GM12878 (cell line): ENCODE results near the gene PTPRU. TPM values are rescaled to one million over a fixed set of nuclear protein-coding genes. Genes with fewer than 3 reads are reported as not detected.

ENCODE experiments used
- ATAC-seq: fragments of 200-7000 bp; cut with Tn5 transposase; 3 replicates; pipeline ENCODE4 v1.9.1; 2020; ENCODE audit warnings: mild to moderate bottlenecking, moderate library complexity
- BruUV-seq: library from RNA; stranded (reverse); fragments of 400-500 nt; replicated peaks from 2 replicates; lab custom pipeline; 2021; lab: Mats Ljungman, UMichigan
- CTCF ChIA-PET: fragments of 300-600 bp; sonication (Branson Sonifier 250); formaldehyde crosslinking; extraction: SDS; loops from one replicate; lab custom pipeline; 2021; ENCODE audit warnings: inconsistent platforms; lab: Yijun Ruan, JAX
- POLR2A ChIA-PET: fragments of 350-600 bp; formaldehyde crosslinking; extraction: SDS; loops from one replicate; lab custom pipeline; 2021; ENCODE audit warnings: inconsistent platforms; lab: Charles Lee
- RAD21 ChIA-PET: fragments of 300-600 bp; sonication (Branson Sonifier 250); formaldehyde crosslinking; loops from one replicate; lab custom pipeline; 2023; ENCODE audit warnings: antibody characterized with exemption; ENCODE audit not compliant: unreplicated experiment; lab: Charles Lee
- SMC1A ChIA-PET: fragments of 300-600 bp; sonication (Branson Sonifier 250); formaldehyde crosslinking; loops from one replicate; lab custom pipeline; 2023; ENCODE audit not compliant: unreplicated experiment, uncharacterized antibody; lab: Charles Lee
- DNase-seq: peaks from one replicate; pipeline ENCODE4 v3.0.0-alpha.2; 2011; ENCODE audit warnings: low read depth, low spot score
- FAIRE-seq: peaks from 3 replicates; lab custom pipeline; 2011; peaks lifted over from hg19 to GRCh38; lab: Jason Lieb, UNC
- H2AFZ ChIP-seq: 2 replicates; pipeline ENCODE4 v1.6.0; 2011; ENCODE audit warnings: low read depth, low read length, control low read depth; ENCODE audit not compliant: control insufficient read depth
- H3K27ac ChIP-seq: 2 replicates; pipeline ENCODE4 v1.5.1; 2011; ENCODE audit warnings: control low read depth; ENCODE audit not compliant: control insufficient read depth, insufficient read depth
- H3K27me3 ChIP-seq, 2 experiments: replicated peaks in 1 of 2; 2 replicates each; pipeline versions ENCODE4 v1.6.0 to v1.6.1; 2011; ENCODE audit warnings: low read length in 1 of 2; ENCODE audit not compliant: control insufficient read depth in 2 of 2, insufficient read depth in 2 of 2
- H3K36me3 ChIP-seq, 2 experiments: 2 replicates each; pipeline ENCODE4 v1.5.1; 2011; ENCODE audit warnings: low read length in 1 of 2; ENCODE audit not compliant: control insufficient read depth in 2 of 2, insufficient read depth in 2 of 2
- H3K4me1 ChIP-seq: 2 replicates; pipeline ENCODE4 v1.6.1; 2011; ENCODE audit warnings: mild to moderate bottlenecking, low read length, moderate library complexity, mixed read lengths; ENCODE audit not compliant: control insufficient read depth, insufficient read depth
- H3K4me2 ChIP-seq: 2 replicates; pipeline ENCODE4 v1.6.0; 2011; ENCODE audit warnings: control low read depth; ENCODE audit not compliant: control insufficient read depth, insufficient read depth
- H3K4me3 ChIP-seq: fragments of 200-600 bp; sonication (generic); 2 replicates; pipeline ENCODE4 v1.5.1; 2016
- H3K79me2 ChIP-seq: 2 replicates; pipeline ENCODE4 v1.6.0; 2011; ENCODE audit warnings: low read length; ENCODE audit not compliant: control insufficient read depth, insufficient read depth
- H3K9ac ChIP-seq: 2 replicates; pipeline ENCODE4 v1.8.0; 2011; ENCODE audit warnings: low read length, control low read depth, mixed read lengths; ENCODE audit not compliant: control insufficient read depth, insufficient read depth
- H3K9me3 ChIP-seq: replicated peaks from 3 replicates; pipeline ENCODE4 v1.5.1; 2011; ENCODE audit warnings: mild to moderate bottlenecking, low read length; ENCODE audit not compliant: control insufficient read depth, insufficient read depth
- H4K20me1 ChIP-seq: 2 replicates; pipeline ENCODE4 v1.6.0; 2011; ENCODE audit not compliant: control insufficient read depth, insufficient read depth
- CHD2 ChIP-seq: IDR thresholded peaks from 2 replicates; pipeline ENCODE4 v1.6.1; 2011; ENCODE audit warnings: low read depth, low read length, improper control_type of control experiment, borderline replicate concordance
- HDGF ChIP-seq: fragments of 450-650 bp; IDR thresholded peaks from 2 replicates; pipeline ENCODE4 v1.6.1; 2016; ENCODE audit warnings: antibody characterized with exemption
- JUNB ChIP-seq: IDR thresholded peaks from 2 replicates; pipeline ENCODE4 v1.6.1; 2016; ENCODE audit warnings: antibody characterized with exemption, mild to moderate bottlenecking
- PML ChIP-seq: IDR thresholded peaks from 2 replicates; pipeline ENCODE4 v1.6.1; 2012; ENCODE audit warnings: low read length, inconsistent platforms
- STAT3 ChIP-seq: IDR thresholded peaks from 2 replicates; pipeline ENCODE4 v1.6.1; 2011; ENCODE audit warnings: low read depth, low read length, improper control_type of control experiment
- YY1 ChIP-seq: IDR thresholded peaks from 2 replicates; pipeline ENCODE4 v1.6.1; 2011; ENCODE audit warnings: low read depth, mild to moderate bottlenecking, low read length
- ZNF274 ChIP-seq: IDR thresholded peaks from one replicate; pipeline ENCODE4 v1.8.0; 2011; ENCODE audit not compliant: insufficient read length, insufficient read depth
- WGBS: methylation state at CpG from one replicate; pipeline ENCODE4 v1.1.6; 2016; ENCODE audit warnings: low lambda C conversion rate; ENCODE audit not compliant: insufficient replicate concordance, insufficient coverage; ENCODE audit errors: missing lambda C conversion rate; 5-methylcytosine and 5-hydroxymethylcytosine counted together
- in situ Hi-C: fragments of 300-500 bp; cut with MboI; formaldehyde crosslinking; loops from 9 replicates; pipeline ENCODE4 v1.14.3; 2018; ENCODE audit warnings: mixed read lengths
- intact Hi-C: fragments of 100-400 bp; cut with micrococcal nuclease; formaldehyde crosslinking; loops from one replicate; pipeline ENCODE4 v1.14.2; 2022; ENCODE audit not compliant: unreplicated experiment
- polyA plus RNA-seq, 11 experiments: library from polyadenylated mRNA; depleted of rRNA in 4 of 11; unstranded in 6 of 11; stranded (reverse) in 5 of 11; fragments of >200 nt; fragmentation: Nextera tagmentation in 4 of 11; fragmentation: Illumina TruSeq in 1 of 11; extraction: Ambion mirVana in 4 of 11; extraction: Trizol in 1 of 11; gene quantifications; 1 replicate in 1 of 11; 2 replicates in 10 of 11; pipeline versions ENCODE4 v1.2.1 to v1.2.3, GENCODE V29; 2011 to 2016; ENCODE audit warnings: inconsistent platforms in 2 of 11, missing spikeins in 2 of 11, low read depth in 1 of 11
- total RNA-seq, 4 experiments: library from RNA; depleted of rRNA in 3 of 4; stranded (reverse); fragments of >200 nt in 3 of 4; fragmentation: Illumina TruSeq in 1 of 4; extraction: Trizol in 1 of 4; gene quantifications; 2 replicates each; pipeline versions ENCODE4 v1.2.1 to v1.2.3, GENCODE V29; 2013 to 2021
- TF ChIP-seq, protein P1 (sequence below): IDR thresholded peaks from 2 replicates; pipeline ENCODE4 v1.6.1; 2011; ENCODE audit warnings: low read depth, mild to moderate bottlenecking, low read length, moderate library complexity, borderline replicate concordance; ENCODE audit errors: extremely low read depth
- TF ChIP-seq, protein P2 (sequence below): fragments of 450-650 bp; IDR thresholded peaks from 2 replicates; pipeline ENCODE4 v1.6.1; 2018; ENCODE audit warnings: mild to moderate bottlenecking, low read depth, moderate library complexity; ENCODE audit not compliant: partially characterized antibody
- TF ChIP-seq, protein P3 (sequence below): fragments of 450-650 bp; formaldehyde crosslinking; IDR thresholded peaks from 2 replicates; pipeline ENCODE4 v1.5.0; 2022; ENCODE audit warnings: mild to moderate bottlenecking, missing genetic modification characterization
- TF ChIP-seq, protein P4 (sequence below): fragments of 450-650 bp; IDR thresholded peaks from 2 replicates; pipeline ENCODE4 v1.6.1; 2017; ENCODE audit warnings: mild to moderate bottlenecking

The PTPRU gene
- total and polyA plus RNA-seq, 10 of the 15 experiments (the other 5 are each of a cell fraction or from before 2014, with no cell fraction given), result 0.04 to 2.5 (median 0.73) TPM

- Histone ChIP-seq H4K20me1 (no peaks in the 10 kb centered on the region), H3K9me3 (no peaks in the 10 kb centered on the region), H2AFZ (no peak overlapping the region), H3K4me2 (no peak overlapping the region), H3K4me1 (no peaks in the 10 kb centered on the region), H3K27ac (no peak overlapping the region), H3K4me3 (no peak overlapping the region), H3K36me3 (no peaks in the 10 kb centered on the region), H3K27me3 (no peaks in the 10 kb centered on the region), H3K9ac (no peak overlapping the region), H3K79me2 (no peaks in the 10 kb centered on the region)
- WGBS, result 0% methylated on average over 5 of the region's 5 CpGs
- TF ChIP-seq, protein P1, sequence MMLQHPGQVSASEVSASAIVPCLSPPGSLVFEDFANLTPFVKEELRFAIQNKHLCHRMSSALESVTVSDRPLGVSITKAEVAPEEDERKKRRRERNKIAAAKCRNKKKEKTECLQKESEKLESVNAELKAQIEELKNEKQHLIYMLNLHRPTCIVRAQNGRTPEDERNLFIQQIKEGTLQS, result no peak
- no peak for TF ChIP-seq HDGF
- TF ChIP-seq ZNF274, result no peak
- TF ChIP-seq STAT3, result no peak
- TF ChIP-seq, protein P2, sequence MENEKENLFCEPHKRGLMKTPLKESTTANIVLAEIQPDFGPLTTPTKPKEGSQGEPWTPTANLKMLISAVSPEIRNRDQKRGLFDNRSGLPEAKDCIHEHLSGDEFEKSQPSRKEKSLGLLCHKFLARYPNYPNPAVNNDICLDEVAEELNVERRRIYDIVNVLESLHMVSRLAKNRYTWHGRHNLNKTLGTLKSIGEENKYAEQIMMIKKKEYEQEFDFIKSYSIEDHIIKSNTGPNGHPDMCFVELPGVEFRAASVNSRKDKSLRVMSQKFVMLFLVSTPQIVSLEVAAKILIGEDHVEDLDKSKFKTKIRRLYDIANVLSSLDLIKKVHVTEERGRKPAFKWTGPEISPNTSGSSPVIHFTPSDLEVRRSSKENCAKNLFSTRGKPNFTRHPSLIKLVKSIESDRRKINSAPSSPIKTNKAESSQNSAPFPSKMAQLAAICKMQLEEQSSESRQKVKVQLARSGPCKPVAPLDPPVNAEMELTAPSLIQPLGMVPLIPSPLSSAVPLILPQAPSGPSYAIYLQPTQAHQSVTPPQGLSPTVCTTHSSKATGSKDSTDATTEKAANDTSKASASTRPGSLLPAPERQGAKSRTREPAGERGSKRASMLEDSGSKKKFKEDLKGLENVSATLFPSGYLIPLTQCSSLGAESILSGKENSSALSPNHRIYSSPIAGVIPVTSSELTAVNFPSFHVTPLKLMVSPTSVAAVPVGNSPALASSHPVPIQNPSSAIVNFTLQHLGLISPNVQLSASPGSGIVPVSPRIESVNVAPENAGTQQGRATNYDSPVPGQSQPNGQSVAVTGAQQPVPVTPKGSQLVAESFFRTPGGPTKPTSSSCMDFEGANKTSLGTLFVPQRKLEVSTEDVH, result no peak
- TF ChIP-seq PML, result no peak
- TF ChIP-seq YY1, result no peak
- TF ChIP-seq, protein P3, sequence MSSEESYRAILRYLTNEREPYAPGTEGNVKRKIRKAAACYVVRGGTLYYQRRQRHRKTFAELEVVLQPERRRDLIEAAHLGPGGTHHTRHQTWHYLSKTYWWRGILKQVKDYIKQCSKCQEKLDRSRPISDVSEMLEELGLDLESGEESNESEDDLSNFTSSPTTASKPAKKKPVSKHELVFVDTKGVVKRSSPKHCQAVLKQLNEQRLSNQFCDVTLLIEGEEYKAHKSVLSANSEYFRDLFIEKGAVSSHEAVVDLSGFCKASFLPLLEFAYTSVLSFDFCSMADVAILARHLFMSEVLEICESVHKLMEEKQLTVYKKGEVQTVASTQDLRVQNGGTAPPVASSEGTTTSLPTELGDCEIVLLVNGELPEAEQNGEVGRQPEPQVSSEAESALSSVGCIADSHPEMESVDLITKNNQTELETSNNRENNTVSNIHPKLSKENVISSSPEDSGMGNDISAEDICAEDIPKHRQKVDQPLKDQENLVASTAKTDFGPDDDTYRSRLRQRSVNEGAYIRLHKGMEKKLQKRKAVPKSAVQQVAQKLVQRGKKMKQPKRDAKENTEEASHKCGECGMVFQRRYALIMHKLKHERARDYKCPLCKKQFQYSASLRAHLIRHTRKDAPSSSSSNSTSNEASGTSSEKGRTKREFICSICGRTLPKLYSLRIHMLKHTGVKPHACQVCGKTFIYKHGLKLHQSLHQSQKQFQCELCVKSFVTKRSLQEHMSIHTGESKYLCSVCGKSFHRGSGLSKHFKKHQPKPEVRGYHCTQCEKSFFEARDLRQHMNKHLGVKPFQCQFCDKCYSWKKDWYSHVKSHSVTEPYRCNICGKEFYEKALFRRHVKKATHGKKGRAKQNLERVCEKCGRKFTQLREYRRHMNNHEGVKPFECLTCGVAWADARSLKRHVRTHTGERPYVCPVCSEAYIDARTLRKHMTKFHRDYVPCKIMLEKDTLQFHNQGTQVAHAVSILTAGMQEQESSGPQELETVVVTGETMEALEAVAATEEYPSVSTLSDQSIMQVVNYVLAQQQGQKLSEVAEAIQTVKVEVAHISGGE (CRISPR knock-in tag), result no peak
- TF ChIP-seq CHD2, result no peak
- TF ChIP-seq, protein P4, sequence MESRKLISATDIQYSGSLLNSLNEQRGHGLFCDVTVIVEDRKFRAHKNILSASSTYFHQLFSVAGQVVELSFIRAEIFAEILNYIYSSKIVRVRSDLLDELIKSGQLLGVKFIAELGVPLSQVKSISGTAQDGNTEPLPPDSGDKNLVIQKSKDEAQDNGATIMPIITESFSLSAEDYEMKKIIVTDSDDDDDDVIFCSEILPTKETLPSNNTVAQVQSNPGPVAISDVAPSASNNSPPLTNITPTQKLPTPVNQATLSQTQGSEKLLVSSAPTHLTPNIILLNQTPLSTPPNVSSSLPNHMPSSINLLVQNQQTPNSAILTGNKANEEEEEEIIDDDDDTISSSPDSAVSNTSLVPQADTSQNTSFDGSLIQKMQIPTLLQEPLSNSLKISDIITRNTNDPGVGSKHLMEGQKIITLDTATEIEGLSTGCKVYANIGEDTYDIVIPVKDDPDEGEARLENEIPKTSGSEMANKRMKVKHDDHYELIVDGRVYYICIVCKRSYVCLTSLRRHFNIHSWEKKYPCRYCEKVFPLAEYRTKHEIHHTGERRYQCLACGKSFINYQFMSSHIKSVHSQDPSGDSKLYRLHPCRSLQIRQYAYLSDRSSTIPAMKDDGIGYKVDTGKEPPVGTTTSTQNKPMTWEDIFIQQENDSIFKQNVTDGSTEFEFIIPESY, result no peak
- no peak for TF ChIP-seq JUNB
- BruUV-seq, result no TSS peak
- intact Hi-C loops (no loop called here), in situ Hi-C loops (no loop called here)
- SMC1A ChIA-PET, result no interaction called here
- POLR2A ChIA-PET, result no interaction called here
- RAD21 ChIA-PET, result no interaction called here
- no peak for FAIRE-seq
- no peak for DNase-seq
- CTCF ChIA-PET, result no interaction called here
- no peak for ATAC-seq
These were observed 81.7 kb downstream of the PTPRU start for GRCh38 chr1:29317916-29318530.
